B cell (primary cell): ENCODE measurements around the gene TANGO6. TPM values are rescaled to one million over a fixed set of nuclear protein-coding genes. Genes with fewer than 3 reads are reported as not detected.

Experiments used
- ATAC-seq: fragments of 200-7000 bp; cut with Tn5 transposase; one replicate; pipeline ENCODE4 v1.10.0; 2021; ENCODE audit warnings: low read depth, mild to moderate bottlenecking, moderate number of reproducible peaks, moderate library complexity
- CTCF ChIA-PET: fragments of 350-600 bp; sonication (Branson Sonifier 250); formaldehyde crosslinking; loops from one replicate; lab custom pipeline; 2021; ENCODE audit warnings: antibody characterized with exemption, inconsistent platforms; lab: Charles Lee
- POLR2A ChIA-PET: fragments of 350-600 bp; sonication (Branson Sonifier 250); formaldehyde crosslinking; loops from one replicate; lab custom pipeline; 2021; ENCODE audit warnings: antibody characterized with exemption; lab: Charles Lee
- DNase-seq: peaks from one replicate; pipeline ENCODE4 v3.0.0; 2013
- H2AFZ ChIP-seq: 2 replicates; pipeline ENCODE4 v1.6.1; 2012; ENCODE audit warnings: mild to moderate bottlenecking, low read depth, low read length; ENCODE audit not compliant: insufficient read depth, poor library complexity, severe bottlenecking
- H3K27ac ChIP-seq, 2 donors: 1 replicate in 1 of 2; 2 replicates in 1 of 2; pipeline ENCODE4 v1.5.1; 2012 to 2013; ENCODE audit warnings: low read length in 2 of 2, mild to moderate bottlenecking in 2 of 2, moderate library complexity in 1 of 2
- H3K27me3 ChIP-seq, 4 experiments: fragments of 200-600 bp in 1 of 4; sonication (generic) in 1 of 4; replicated peaks in 1 of 4; 1 replicate in 2 of 4; 2 replicates in 2 of 4; pipeline versions ENCODE4 v1.6.1 to v1.7.0; 2013 to 2016; ENCODE audit warnings: low read length in 3 of 4, mild to moderate bottlenecking in 2 of 4, mixed read lengths in 1 of 4, moderate library complexity in 1 of 4; ENCODE audit not compliant: insufficient read depth in 4 of 4, control insufficient read depth in 3 of 4; ENCODE audit errors: control extremely low read depth in 1 of 4
- H3K36me3 ChIP-seq, 2 experiments: replicated peaks in 1 of 2; 1 replicate in 1 of 2; 2 replicates in 1 of 2; pipeline versions ENCODE4 v1.6.1 to v1.7.1; 2013; ENCODE audit warnings: low read length in 1 of 2; ENCODE audit not compliant: insufficient read depth in 2 of 2, control insufficient read depth in 1 of 2; ENCODE audit errors: control extremely low read depth in 1 of 2, extremely low read depth in 1 of 2
- H3K4me1 ChIP-seq, 2 donors: fragments of 200-600 bp in 1 of 2; sonication (generic) in 1 of 2; 1 replicate in 1 of 2; 2 replicates in 1 of 2; pipeline versions ENCODE4 v1.5.1 to v1.6.1; 2013 to 2017; ENCODE audit warnings: low read length in 2 of 2; ENCODE audit not compliant: control insufficient read depth in 2 of 2, insufficient read depth in 2 of 2
- H3K4me2 ChIP-seq: replicated peaks from 2 replicates; pipeline ENCODE3; 2012; ENCODE audit warnings: mild to moderate bottlenecking, low read depth, low read length; ENCODE audit not compliant: poor library complexity, severe bottlenecking
- H3K4me3 ChIP-seq, 5 experiments: fragments of 200-600 bp in 1 of 5; sonication (generic) in 1 of 5; 1 replicate in 3 of 5; 2 replicates in 2 of 5; pipeline versions ENCODE4 v1.5.1 to v1.7.0; 2011 to 2016; ENCODE audit warnings: low read length in 4 of 5, mild to moderate bottlenecking in 4 of 5, low read depth in 2 of 5, control low read depth in 1 of 5, moderate library complexity in 1 of 5; ENCODE audit not compliant: insufficient read depth in 1 of 5; ENCODE audit errors: control extremely low read depth in 1 of 5, extremely low read depth in 1 of 5
- H3K79me2 ChIP-seq: fragments of 200-600 bp; sonication (generic); one replicate; pipeline ENCODE4 v1.6.0; 2016; ENCODE audit warnings: low read length; ENCODE audit not compliant: control insufficient read depth, insufficient read depth
- H3K9ac ChIP-seq: fragments of 200-600 bp; sonication (generic); 2 replicates; pipeline ENCODE4 v1.6.1; 2017; ENCODE audit warnings: mild to moderate bottlenecking, low read length, moderate library complexity
- H3K9me3 ChIP-seq, 3 donors: one replicate each; pipeline versions ENCODE4 v1.6.1 to v1.7.1; 2013; ENCODE audit warnings: low read length in 2 of 3; ENCODE audit not compliant: control insufficient read depth in 2 of 3, insufficient read depth in 1 of 3; ENCODE audit errors: control extremely low read depth in 1 of 3
- H4K20me1 ChIP-seq: 2 replicates; pipeline ENCODE4 v1.6.0; 2012; ENCODE audit warnings: mild to moderate bottlenecking, low read length; ENCODE audit not compliant: insufficient read depth, control insufficient read depth, poor library complexity, severe bottlenecking
- H3K27ac Mint-ChIP-seq: one replicate; pipeline ENCODE4 v1.8.0; 2021; ENCODE audit warnings: mixed read lengths
- H3K27me3 Mint-ChIP-seq: one replicate; pipeline ENCODE4 v1.8.0; 2021; ENCODE audit warnings: mixed read lengths
- H3K4me1 Mint-ChIP-seq: one replicate; pipeline ENCODE4 v1.8.0; 2021; ENCODE audit warnings: mixed read lengths
- H3K4me3 Mint-ChIP-seq: one replicate; pipeline ENCODE4 v1.8.0; 2021; ENCODE audit warnings: mixed read lengths
- H3K9me3 Mint-ChIP-seq: one replicate; pipeline ENCODE4 v1.8.0; 2022; ENCODE audit warnings: mixed read lengths; ENCODE audit not compliant: insufficient read depth
- EZH2 ChIP-seq: IDR thresholded peaks from 2 replicates; pipeline ENCODE4 v1.6.1; 2012; ENCODE audit warnings: borderline replicate concordance, low read depth, mild to moderate bottlenecking, moderate library complexity, low read length; ENCODE audit not compliant: insufficient read depth, poor library complexity, severe bottlenecking
- WGBS: methylation state at CpG from one replicate; pipeline ENCODE4 v1.1.5; 2013; ENCODE audit warnings: missing lambda C conversion rate; ENCODE audit not compliant: insufficient coverage; 5-methylcytosine and 5-hydroxymethylcytosine counted together
- intact Hi-C: fragments of 100-400 bp; cut with micrococcal nuclease; formaldehyde crosslinking; loops from one replicate; pipeline ENCODE4 v1.10.0; 2022
- polyA plus RNA-seq: library from polyadenylated mRNA; depleted of rRNA; stranded (reverse); fragments of >200 nt; gene quantifications from 2 replicates; pipeline ENCODE4 v1.2.3, GENCODE V29; 2012
- total RNA-seq, 2 donors: library from RNA; stranded (reverse); fragments of 120-200 nt in 1 of 2; gene quantifications; 1 replicate in 1 of 2; 2 replicates in 1 of 2; pipeline versions ENCODE4 v1.2.3 to v1.2.4, GENCODE V29; 2013 to 2022
- TF ChIP-seq, protein P1 (sequence below): fragments of 200-600 bp; IDR thresholded peaks from one replicate; pipeline ENCODE4 v1.8.0; 2022; ENCODE audit warnings: antibody characterized with exemption, mild to moderate bottlenecking

Gene TANGO6
- total and polyA plus RNA-seq, 2 donors (not counting 1 experiment from before 2014, with no cell fraction given) = 8.0 to 42.8 TPM

DNA sequence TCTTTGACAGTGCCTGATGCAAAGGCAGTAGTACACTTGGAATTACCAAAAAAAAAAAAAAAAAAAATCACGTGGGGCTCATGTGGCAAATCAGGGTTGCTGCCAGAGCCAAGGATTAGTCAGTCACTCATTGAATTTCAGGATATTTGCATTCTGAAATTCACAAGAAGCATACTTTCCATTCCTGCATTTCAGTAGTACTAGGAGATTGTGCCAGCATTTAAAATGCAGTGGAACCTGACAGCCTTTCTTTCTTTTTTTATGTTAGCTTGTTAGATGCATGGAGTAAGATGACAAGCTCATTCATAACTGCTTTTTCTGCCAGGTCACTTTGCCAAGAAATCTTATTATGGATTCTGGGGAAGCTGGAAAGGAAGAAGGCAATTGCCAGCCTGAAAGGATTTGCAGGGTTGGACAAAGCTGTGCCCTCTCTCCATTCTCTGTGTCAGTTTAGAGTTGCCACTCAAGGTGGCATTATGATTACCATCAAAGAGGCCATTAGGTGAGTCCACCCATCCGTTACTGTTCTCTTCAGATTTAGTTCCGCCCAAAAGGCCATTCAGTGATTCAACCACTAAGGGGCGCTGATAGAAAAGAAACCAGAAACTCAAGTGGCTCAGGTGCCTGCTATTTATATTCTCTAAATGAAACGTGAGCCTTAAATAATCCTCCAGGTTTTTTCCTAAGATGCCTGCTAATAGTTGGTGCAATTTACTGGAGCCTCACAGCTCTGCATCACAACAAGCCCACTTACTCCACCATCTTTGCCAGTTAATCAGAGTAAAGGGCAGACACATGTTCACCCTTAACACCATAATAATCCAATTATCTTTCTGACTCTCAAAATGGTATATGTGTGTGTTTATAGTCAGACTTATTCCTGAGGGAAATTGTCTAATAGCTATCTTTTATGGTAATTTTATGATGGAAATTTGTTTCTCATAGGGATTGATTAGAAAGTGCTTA is 59.0 kb downstream of the TANGO6 start:
- H3K27me3 ChIP-seq = no peaks in the 10 kb centered on the region

More for the DNA sequence above, 59.0 kb downstream of the TANGO6 start:
- Mint-ChIP-seq H3K27ac (no peak overlapping the region), H3K9me3 (no peaks in the 10 kb centered on the region), H3K27me3 (no peaks in the 10 kb centered on the region), H3K4me1 (no peaks in the 10 kb centered on the region), H3K4me3 (no peak overlapping the region)
- ChIA-PET CTCF (interaction anchor here (0.6 to 1.3 kb wide), 3 partner anchors 12 to 373 kb away, joined by 3 to 4 read pairs (median 3); no protein-coding TSS in a partner anchor), POLR2A (no interaction called here)
- no peak for ATAC-seq
- Histone ChIP-seq H4K20me1 (no peaks in the 10 kb centered on the region), H3K9ac (no peak overlapping the region), H3K36me3 (peaks cover 0 to 34% of the 10 kb centered on the region in 2 experiments), H3K27ac (no peak overlapping the region), H3K4me1 (no peaks in the 10 kb centered on the region), H3K4me3 (no peak overlapping the region), H3K9me3 (no peaks in the 10 kb centered on the region), H2AFZ (no peak overlapping the region), H3K79me2 (no peaks in the 10 kb centered on the region), H3K4me2 (no peak overlapping the region)
- no peak for TF ChIP-seq EZH2
- TF ChIP-seq, protein P1, sequence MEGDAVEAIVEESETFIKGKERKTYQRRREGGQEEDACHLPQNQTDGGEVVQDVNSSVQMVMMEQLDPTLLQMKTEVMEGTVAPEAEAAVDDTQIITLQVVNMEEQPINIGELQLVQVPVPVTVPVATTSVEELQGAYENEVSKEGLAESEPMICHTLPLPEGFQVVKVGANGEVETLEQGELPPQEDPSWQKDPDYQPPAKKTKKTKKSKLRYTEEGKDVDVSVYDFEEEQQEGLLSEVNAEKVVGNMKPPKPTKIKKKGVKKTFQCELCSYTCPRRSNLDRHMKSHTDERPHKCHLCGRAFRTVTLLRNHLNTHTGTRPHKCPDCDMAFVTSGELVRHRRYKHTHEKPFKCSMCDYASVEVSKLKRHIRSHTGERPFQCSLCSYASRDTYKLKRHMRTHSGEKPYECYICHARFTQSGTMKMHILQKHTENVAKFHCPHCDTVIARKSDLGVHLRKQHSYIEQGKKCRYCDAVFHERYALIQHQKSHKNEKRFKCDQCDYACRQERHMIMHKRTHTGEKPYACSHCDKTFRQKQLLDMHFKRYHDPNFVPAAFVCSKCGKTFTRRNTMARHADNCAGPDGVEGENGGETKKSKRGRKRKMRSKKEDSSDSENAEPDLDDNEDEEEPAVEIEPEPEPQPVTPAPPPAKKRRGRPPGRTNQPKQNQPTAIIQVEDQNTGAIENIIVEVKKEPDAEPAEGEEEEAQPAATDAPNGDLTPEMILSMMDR = no peak
- DNase-seq = no peak
- intact Hi-C loops = no loop called here
- WGBS = 100% methylated on average over 3 of the region's 5 CpGs
